Astrocyte of the spinal cord (primary cell): Measurements from ENCODE around the gene CAV2.

ENCODE experiments used
- DNase-seq: peaks from one replicate; pipeline ENCODE4 v3.0.0; 2011; ENCODE audit warnings: low read depth, low spot score
- H3K4me3 ChIP-seq: 2 replicates; pipeline ENCODE4 v1.5.1; 2011; ENCODE audit warnings: low read depth, mild to moderate bottlenecking, low read length, moderate library complexity
- CTCF ChIP-seq: IDR thresholded peaks from 2 replicates; pipeline ENCODE4 v1.5.1; 2012; ENCODE audit warnings: low read depth, mild to moderate bottlenecking, low read length, inconsistent platforms
- in situ Hi-C: cut with HindIII; loops from 2 replicates; pipeline ENCODE4 v1.10.0; 2017; ENCODE audit warnings: low sequenced_read_pairs

The CAV2 gene

GRCh38 chr7:116511552-116512519, 12.3 kb downstream of the CAV2 start:
- in situ Hi-C loops = no loop called here
- peak; percentile 67 for DNase-seq
- no peak for TF ChIP-seq CTCF
- H3K4me3 ChIP-seq = no peak overlapping the region

- DNase-seq = no peak
- no peak overlapping the region for H3K4me3 ChIP-seq
- in situ Hi-C loops = no loop called here
- TF ChIP-seq CTCF = no peak
Measured at GRCh38 chr7:116512520-116513188, 13.1 kb downstream of the CAV2 start.

- H3K4me3 ChIP-seq = no peak overlapping the region
- no peak for TF ChIP-seq CTCF
- no peak for DNase-seq
- in situ Hi-C loops = no loop called here
Measured at GRCh38 chr7:116515584-116515983, 16.0 kb downstream of the CAV2 start.

- TF ChIP-seq CTCF = no peak
- no peak overlapping the region for H3K4me3 ChIP-seq
- in situ Hi-C loops = no loop called here
- DNase-seq = no peak
Measured at GRCh38 chr7:116516324-116516723, 16.8 kb downstream of the CAV2 start.

GRCh38 chr7:116517626-116518025, 18.1 kb downstream of the CAV2 start:
- no peak for DNase-seq
- in situ Hi-C loops = no loop called here
- no peak overlapping the region for H3K4me3 ChIP-seq
- no peak for TF ChIP-seq CTCF

GRCh38 chr7:116518961-116519360, 19.4 kb downstream of the CAV2 start:
- DNase-seq = no peak
- no peak overlapping the region for H3K4me3 ChIP-seq
- in situ Hi-C loops = no loop called here
- no peak for TF ChIP-seq CTCF
